Upper lobe of left lung (tissue), 4 donors: ENCODE data around the gene FOXO3.

Experiments
- EP300 ChIP-seq, 4 donors: sonication (generic); formaldehyde crosslinking; IDR thresholded peaks; one replicate each; pipeline ENCODE4 v1.5.1; 2017; ENCODE audit warnings: antibody characterized with exemption in 4 of 4, control low read depth in 2 of 4
- POLR2A ChIP-seq, 4 donors: fragments of 450-650 bp; IDR thresholded peaks; one replicate each; pipeline ENCODE4 v1.5.1; 2016 to 2017; ENCODE audit warnings: antibody characterized with exemption in 4 of 4, mild to moderate bottlenecking in 2 of 4
- TF ChIP-seq, protein P1 (sequence below), 6 experiments: fragments of 450-650 bp in 4 of 6; fragments of 200-600 bp in 2 of 6; sonication (generic) in 2 of 6; IDR thresholded peaks; one replicate each; pipeline ENCODE4 v1.5.1; 2016 to 2019; ENCODE audit warnings: antibody characterized with exemption in 6 of 6

DNA sequence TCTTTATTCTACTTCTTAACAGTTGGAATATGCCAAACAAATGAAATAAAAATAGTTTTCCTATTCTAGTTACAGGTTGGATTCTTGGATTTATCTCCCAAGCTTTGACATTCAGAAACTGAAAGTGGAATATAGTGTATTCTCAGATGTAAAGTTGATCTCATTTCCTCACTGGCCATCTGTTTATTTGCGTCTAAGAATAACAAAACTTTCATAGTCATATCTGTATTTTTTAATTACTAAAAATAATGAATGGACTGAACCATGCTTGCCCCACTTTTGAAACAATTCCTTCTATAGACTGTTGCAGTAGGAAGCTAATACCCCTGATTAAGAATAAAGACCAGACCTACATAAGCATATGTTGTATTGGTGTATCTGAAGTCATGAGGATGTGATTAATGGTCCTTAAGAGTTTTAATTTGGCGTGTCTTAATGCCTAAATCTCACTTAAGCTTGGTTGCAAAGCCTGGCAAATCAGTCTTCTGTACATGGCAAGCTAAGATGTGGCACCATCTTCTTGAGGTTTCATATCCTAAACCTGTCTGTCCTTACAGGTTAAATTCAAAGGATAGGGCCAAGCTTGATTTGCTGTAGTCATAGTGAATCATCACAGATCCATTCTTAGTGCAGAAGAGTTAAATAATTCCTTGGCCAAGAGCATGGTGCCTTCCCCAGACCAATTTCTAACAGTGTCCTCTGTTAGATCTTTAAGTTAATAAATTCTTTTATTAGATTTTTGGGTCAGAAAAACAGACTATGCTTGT is 58.9 kb downstream of the FOXO3 start:
- TF ChIP-seq, protein P1, sequence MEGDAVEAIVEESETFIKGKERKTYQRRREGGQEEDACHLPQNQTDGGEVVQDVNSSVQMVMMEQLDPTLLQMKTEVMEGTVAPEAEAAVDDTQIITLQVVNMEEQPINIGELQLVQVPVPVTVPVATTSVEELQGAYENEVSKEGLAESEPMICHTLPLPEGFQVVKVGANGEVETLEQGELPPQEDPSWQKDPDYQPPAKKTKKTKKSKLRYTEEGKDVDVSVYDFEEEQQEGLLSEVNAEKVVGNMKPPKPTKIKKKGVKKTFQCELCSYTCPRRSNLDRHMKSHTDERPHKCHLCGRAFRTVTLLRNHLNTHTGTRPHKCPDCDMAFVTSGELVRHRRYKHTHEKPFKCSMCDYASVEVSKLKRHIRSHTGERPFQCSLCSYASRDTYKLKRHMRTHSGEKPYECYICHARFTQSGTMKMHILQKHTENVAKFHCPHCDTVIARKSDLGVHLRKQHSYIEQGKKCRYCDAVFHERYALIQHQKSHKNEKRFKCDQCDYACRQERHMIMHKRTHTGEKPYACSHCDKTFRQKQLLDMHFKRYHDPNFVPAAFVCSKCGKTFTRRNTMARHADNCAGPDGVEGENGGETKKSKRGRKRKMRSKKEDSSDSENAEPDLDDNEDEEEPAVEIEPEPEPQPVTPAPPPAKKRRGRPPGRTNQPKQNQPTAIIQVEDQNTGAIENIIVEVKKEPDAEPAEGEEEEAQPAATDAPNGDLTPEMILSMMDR (IDR thresholded peaks at IDR 0.05): no peak
- TF ChIP-seq POLR2A (IDR thresholded peaks at IDR 0.05) (no peak), EP300 (IDR thresholded peaks at IDR 0.05) (no peak)
